MCF 10A (cell line): ENCODE data around the gene TOMT. TPM values are rescaled to one million over a fixed set of nuclear protein-coding genes. Genes with fewer than 3 reads are reported as not detected.
"Not testable (repeated sequence)": the region's sequence is repeated elsewhere in the genome, so short reads cannot be mapped to it uniquely, and the experiment has no call there.

Experiments used
- BruUV-seq: library from RNA; stranded (reverse); fragments of 400-500 nt; replicated peaks from 2 replicates; lab custom pipeline; 2021; lab: Mats Ljungman, UMichigan
- CTCF ChIA-PET: fragments of 300-600 bp; sonication (Branson Sonifier 250); formaldehyde crosslinking; extraction: SDS; loops from one replicate; lab custom pipeline; 2021; ENCODE audit warnings: antibody characterized with exemption, inconsistent platforms; lab: Yijun Ruan, JAX
- POLR2A ChIA-PET: fragments of 300-600, 350-650 bp; sonication (Branson Sonifier 250); formaldehyde crosslinking; extraction: SDS; loops from one replicate; lab custom pipeline; 2020; ENCODE audit warnings: antibody characterized with exemption, inconsistent platforms; lab: Yijun Ruan, JAX
- DNase-seq: peaks from one replicate; pipeline ENCODE4 v3.0.0-alpha.2; 2018; ENCODE audit not compliant: unreplicated experiment
- H3K27ac Mint-ChIP-seq: one replicate; pipeline ENCODE4 v1.8.0; 2022; ENCODE audit warnings: mild to moderate bottlenecking, low read depth, mixed read lengths; ENCODE audit not compliant: unreplicated experiment
- H3K27me3 Mint-ChIP-seq: one replicate; pipeline ENCODE4 v1.8.0; 2022; ENCODE audit warnings: mixed read lengths; ENCODE audit not compliant: insufficient read depth, unreplicated experiment
- H3K36me3 Mint-ChIP-seq: one replicate; pipeline ENCODE4 v1.8.0; 2022; ENCODE audit warnings: mild to moderate bottlenecking, moderate library complexity, mixed read lengths; ENCODE audit not compliant: insufficient read depth, unreplicated experiment
- H3K4me1 Mint-ChIP-seq: one replicate; pipeline ENCODE4 v1.8.0; 2022; ENCODE audit warnings: mixed read lengths; ENCODE audit not compliant: insufficient read depth, unreplicated experiment
- H3K4me3 Mint-ChIP-seq: one replicate; pipeline ENCODE4 v1.8.0; 2022; ENCODE audit warnings: mild to moderate bottlenecking, moderate library complexity, mixed read lengths; ENCODE audit not compliant: unreplicated experiment
- H3K9me3 Mint-ChIP-seq: one replicate; pipeline ENCODE4 v1.8.0; 2022; ENCODE audit warnings: mixed read lengths; ENCODE audit not compliant: unreplicated experiment
- intact Hi-C: fragments of 100-400 bp; cut with micrococcal nuclease; formaldehyde crosslinking; loops from 2 replicates; pipeline ENCODE4 v1.14.1; 2022
- total RNA-seq: library from RNA; stranded (reverse); gene quantifications from 2 replicates; pipeline ENCODE4 v1.2.3, GENCODE V29; 2022
- TF ChIP-seq, protein P1 (sequence below): fragments of 200-600 bp; IDR thresholded peaks from one replicate; pipeline ENCODE4 v1.8.0; 2022; ENCODE audit warnings: antibody characterized with exemption, mild to moderate bottlenecking; ENCODE audit not compliant: unreplicated experiment

Gene TOMT
- total RNA-seq, 1 experiment from 2014 or later, result not detected

DNA sequence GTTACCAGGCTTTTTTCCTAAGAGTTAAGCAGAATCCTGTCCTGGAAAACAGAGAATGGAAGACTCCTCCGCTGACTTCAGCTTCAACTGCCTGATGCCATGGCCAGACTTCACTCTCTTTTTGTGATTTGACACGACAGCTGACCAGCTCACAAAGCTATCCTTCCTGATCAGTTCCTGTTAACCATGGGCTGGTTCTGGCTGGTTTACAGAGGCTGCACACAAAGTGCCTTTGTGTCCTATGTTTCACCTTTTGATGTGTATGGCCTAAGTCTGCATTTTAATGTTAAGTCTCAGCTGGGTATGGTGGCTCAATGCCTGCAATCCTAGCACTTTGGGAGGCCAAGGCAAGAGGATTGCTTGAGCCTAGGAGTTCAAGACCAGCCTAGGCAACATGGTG, 40.9 kb downstream of the TOMT start:
- Mint-ChIP-seq H3K27me3 (no peaks in the 10 kb centered on the region), H3K27ac (no peak overlapping the region), H3K36me3 (no peaks in the 10 kb centered on the region), H3K4me1 (peaks cover 12% of the 10 kb centered on the region), H3K9me3 (no peaks in the 10 kb centered on the region), H3K4me3 (no peak overlapping the region)
- BruUV-seq, result no TSS peak
- intact Hi-C loops, result no loop called here
- CTCF ChIA-PET, result interaction anchor here (1.2 to 5.5 kb wide), 5 partner anchors 10 to 56 kb away, joined by 3 to 111 read pairs (median 7); partner anchors contain the start of gene ANAPC15
- POLR2A ChIA-PET, result interaction anchor here (0.8 to 6.7 kb wide), 5 partner anchors 10 to 106 kb away, joined by 3 to 54 read pairs (median 6); partner anchors contain the start of gene ANAPC15
- TF ChIP-seq, protein P1, sequence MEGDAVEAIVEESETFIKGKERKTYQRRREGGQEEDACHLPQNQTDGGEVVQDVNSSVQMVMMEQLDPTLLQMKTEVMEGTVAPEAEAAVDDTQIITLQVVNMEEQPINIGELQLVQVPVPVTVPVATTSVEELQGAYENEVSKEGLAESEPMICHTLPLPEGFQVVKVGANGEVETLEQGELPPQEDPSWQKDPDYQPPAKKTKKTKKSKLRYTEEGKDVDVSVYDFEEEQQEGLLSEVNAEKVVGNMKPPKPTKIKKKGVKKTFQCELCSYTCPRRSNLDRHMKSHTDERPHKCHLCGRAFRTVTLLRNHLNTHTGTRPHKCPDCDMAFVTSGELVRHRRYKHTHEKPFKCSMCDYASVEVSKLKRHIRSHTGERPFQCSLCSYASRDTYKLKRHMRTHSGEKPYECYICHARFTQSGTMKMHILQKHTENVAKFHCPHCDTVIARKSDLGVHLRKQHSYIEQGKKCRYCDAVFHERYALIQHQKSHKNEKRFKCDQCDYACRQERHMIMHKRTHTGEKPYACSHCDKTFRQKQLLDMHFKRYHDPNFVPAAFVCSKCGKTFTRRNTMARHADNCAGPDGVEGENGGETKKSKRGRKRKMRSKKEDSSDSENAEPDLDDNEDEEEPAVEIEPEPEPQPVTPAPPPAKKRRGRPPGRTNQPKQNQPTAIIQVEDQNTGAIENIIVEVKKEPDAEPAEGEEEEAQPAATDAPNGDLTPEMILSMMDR, result no peak
- no peak for DNase-seq

DNA sequence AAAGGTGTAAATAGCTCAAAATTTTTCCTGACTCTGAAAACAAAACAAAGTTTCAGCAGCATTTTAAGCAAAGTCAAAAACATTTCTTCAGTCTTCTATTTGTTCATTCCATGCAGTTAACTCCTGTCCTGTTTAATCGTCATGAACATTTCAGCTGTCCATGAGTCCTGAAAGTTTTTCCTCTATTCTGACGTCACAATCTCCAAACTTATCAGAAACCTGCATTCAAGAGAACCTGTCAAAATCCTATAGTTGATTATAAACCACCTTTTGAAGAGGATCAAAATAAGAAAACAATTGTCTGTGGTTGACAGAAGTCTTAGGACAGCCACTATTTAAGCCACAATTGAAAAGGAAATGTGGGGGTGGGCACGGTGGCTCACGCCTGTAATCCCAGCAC, 45.2 kb downstream of the TOMT start:
- intact Hi-C loops, result no loop called here
- Mint-ChIP-seq H3K4me3 (no peak overlapping the region), H3K27ac (no peak overlapping the region), H3K9me3 (no peaks in the 10 kb centered on the region), H3K4me1 (no peaks in the 10 kb centered on the region), H3K36me3 (no peaks in the 10 kb centered on the region), H3K27me3 (no peaks in the 10 kb centered on the region)
- CTCF ChIA-PET, result interaction anchor here (0.7 kb wide), 1 partner anchor 280 kb away, joined by 5 read pairs; no protein-coding TSS in a partner anchor
- no TSS peak for BruUV-seq
- TF ChIP-seq, protein P1, result no peak
- POLR2A ChIA-PET, result interaction anchor here (0.7 to 1.3 kb wide), 3 partner anchors 8 to 92 kb away, joined by 3 read pairs; no protein-coding TSS in a partner anchor
- DNase-seq, result no peak

DNA sequence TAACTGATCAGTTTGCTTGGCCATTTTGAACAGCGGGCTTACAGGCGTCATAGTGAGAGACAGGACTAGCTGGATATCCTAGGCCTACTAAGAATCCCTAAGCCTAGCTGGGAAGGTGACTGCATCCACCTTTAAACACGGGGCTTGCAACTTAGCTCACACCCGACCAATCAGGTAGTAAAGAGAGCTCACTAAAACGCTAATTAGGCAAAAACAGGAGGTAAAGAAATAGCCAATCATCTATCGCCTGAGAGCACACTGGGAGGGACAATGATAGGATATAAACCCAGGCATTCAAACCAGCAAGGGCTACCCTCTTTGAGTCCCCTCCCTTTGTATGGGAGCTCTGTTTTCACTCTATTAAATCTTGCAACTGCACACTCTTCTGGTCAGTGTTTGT, 48.1 kb downstream of the TOMT start:
- H3K36me3 Mint-ChIP-seq, DNase-seq, H3K27me3 Mint-ChIP-seq, BruUV-seq, H3K9me3 Mint-ChIP-seq, intact Hi-C loops, H3K4me1 Mint-ChIP-seq, H3K27ac Mint-ChIP-seq, H3K4me3 Mint-ChIP-seq: not testable (repeated sequence)
- POLR2A ChIA-PET, result interaction anchor here (0.8 to 1.8 kb wide), 3 partner anchors 9 to 114 kb away, joined by 4 to 10 read pairs (median 9); no protein-coding TSS in a partner anchor
- CTCF ChIA-PET, result interaction anchor here (6.5 kb wide), 1 partner anchor 10 kb away, joined by 46 read pairs; no protein-coding TSS in a partner anchor

DNA sequence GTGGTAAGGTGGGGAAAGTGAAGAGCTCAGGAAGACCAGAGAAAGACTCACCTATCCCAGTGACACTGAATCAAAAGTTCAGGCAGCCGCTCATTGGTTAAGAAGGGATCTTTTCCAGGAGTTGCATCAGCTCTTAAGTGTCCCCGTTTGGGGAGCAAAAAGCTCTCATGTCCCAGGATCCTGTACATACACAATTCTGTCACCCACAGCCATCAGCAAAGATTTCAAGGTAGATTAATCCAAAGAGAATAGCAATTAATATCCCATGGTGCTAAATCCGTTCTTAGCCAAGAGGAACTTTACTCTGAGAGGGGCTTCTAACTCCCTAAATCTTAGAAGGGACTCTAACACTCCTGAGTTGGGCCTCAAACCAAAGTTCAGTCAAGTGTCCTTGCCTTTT, 49.1 kb downstream of the TOMT start:
- POLR2A ChIA-PET, result interaction anchor here (0.9 to 3.0 kb wide), 4 partner anchors 10 to 130 kb away, joined by 3 to 14 read pairs (median 10); partner anchors contain the start of gene ANAPC15
- Mint-ChIP-seq H3K4me1 (no peaks in the 10 kb centered on the region), H3K9me3 (no peaks in the 10 kb centered on the region), H3K4me3 (no peak overlapping the region), H3K27ac (no peak overlapping the region), H3K36me3 (no peaks in the 10 kb centered on the region), H3K27me3 (no peaks in the 10 kb centered on the region)
- TF ChIP-seq, protein P1, result no peak
- CTCF ChIA-PET, result interaction anchor here (0.8 to 6.5 kb wide), 2 partner anchors 11 to 130 kb away, joined by 3 to 46 read pairs; no protein-coding TSS in a partner anchor
- no TSS peak for BruUV-seq
- no peak for DNase-seq
- intact Hi-C loops, result no loop called here
